Small intestine (tissue), 7 donors: Measurements from ENCODE around the gene FLCN. TPM values are rescaled to one million over a fixed set of nuclear protein-coding genes. Genes with fewer than 3 reads are reported as not detected.

Experiments
- DNase-seq, 2 donors: peaks; one replicate each; pipeline versions ENCODE4 v3.0.0 to v3.0.0-alpha.2; 2013
- FAIRE-seq: peaks from 2 replicates; lab custom pipeline; 2012; peaks lifted over from hg19 to GRCh38; lab: Jason Lieb, UNC
- H3K27ac ChIP-seq, 3 donors: one replicate each; pipeline ENCODE4 v1.5.1; 2013; ENCODE audit warnings: low read length in 2 of 3, mild to moderate bottlenecking in 2 of 3, control low read depth in 1 of 3, inconsistent platforms in 1 of 3, low read depth in 1 of 3, moderate library complexity in 1 of 3
- H3K27me3 ChIP-seq, 3 donors: one replicate each; pipeline ENCODE4 v1.6.1; 2013; ENCODE audit warnings: low read length in 3 of 3, inconsistent platforms in 1 of 3; ENCODE audit not compliant: control insufficient read depth in 3 of 3, insufficient read depth in 3 of 3
- H3K36me3 ChIP-seq, 3 donors: one replicate each; pipeline ENCODE4 v1.6.1; 2013; ENCODE audit warnings: low read length in 3 of 3, inconsistent platforms in 1 of 3, low read depth in 1 of 3, mild to moderate bottlenecking in 1 of 3, moderate library complexity in 1 of 3; ENCODE audit not compliant: control insufficient read depth in 3 of 3, insufficient read depth in 2 of 3
- H3K4me1 ChIP-seq, 3 donors: one replicate each; pipeline ENCODE4 v1.6.1; 2013; ENCODE audit warnings: low read length in 2 of 3, inconsistent platforms in 1 of 3, low read depth in 1 of 3, mild to moderate bottlenecking in 1 of 3, moderate library complexity in 1 of 3; ENCODE audit not compliant: control insufficient read depth in 3 of 3, insufficient read depth in 2 of 3
- H3K4me3 ChIP-seq, 3 donors: one replicate each; pipeline ENCODE4 v1.5.1; 2013; ENCODE audit warnings: low read length in 3 of 3, control low read depth in 1 of 3, inconsistent platforms in 1 of 3, low read depth in 1 of 3, mild to moderate bottlenecking in 1 of 3, moderate library complexity in 1 of 3
- H3K9me3 ChIP-seq, 2 donors: one replicate each; pipeline ENCODE4 v1.6.1; 2013; ENCODE audit warnings: low read depth in 1 of 2, low read length in 1 of 2; ENCODE audit not compliant: control insufficient read depth in 2 of 2, insufficient read depth in 1 of 2
- WGBS, 3 donors: extraction: QIAGEN DNeasy Blood & Tissue Kit; methylation state at CpG; one replicate each; pipeline ENCODE4 v1.1.7; 2013; 5-methylcytosine and 5-hydroxymethylcytosine counted together
- polyA plus RNA-seq, 4 donors: library from polyadenylated mRNA; stranded (reverse) in 3 of 4; unstranded in 1 of 4; fragments of 200-250 nt in 3 of 4; fragments of 120-200 nt in 1 of 4; gene quantifications; one replicate each; pipeline versions ENCODE4 v1.2.1 to v1.2.3, GENCODE V29; 2013
- donor health status: healthy with polysubstance abuse.
- donor health status: control.
- donor health status: control.
- donor health status: Bipolar disorder and iron deficiency.
- donor health status: healthy.

The FLCN gene
- polyA plus RNA-seq, 4 donors = 17.5 to 119 (median 37.9) TPM

DNA sequence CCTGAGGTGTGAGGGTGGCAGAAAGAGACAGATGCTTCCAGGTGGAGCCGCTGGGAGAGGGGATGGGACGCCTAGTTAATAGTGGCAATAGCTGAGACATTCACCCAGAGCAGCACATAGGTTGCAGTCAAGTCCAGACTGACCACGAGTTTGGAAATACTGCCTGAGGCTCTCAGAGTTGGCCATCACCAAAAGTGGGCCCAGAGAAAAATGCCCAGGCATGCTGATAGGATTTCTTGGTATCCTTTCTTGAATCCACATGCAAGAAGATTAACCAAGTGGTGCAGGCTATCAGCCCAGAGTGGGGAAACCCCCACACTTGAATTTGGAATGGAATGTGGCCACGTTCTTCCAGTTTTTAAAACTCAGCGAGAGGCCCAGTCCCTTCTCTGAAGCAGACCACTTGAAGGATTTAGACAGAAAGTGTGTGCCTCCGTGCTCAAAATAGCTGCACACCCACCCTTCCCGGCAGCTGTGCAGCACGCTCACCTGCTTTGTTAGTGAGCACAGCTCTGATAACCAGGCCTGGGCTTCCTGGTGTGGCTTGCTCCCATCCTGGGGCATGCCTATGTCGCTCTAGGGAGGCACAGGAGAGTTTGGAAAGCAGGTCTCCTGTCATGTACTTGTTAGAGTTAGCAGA lies 66.5 kb downstream of the FLCN start:
- H3K27me3 ChIP-seq = no peaks in the 10 kb centered on the region
- peaks cover 12 to 97% (median 49%) of the 10 kb centered on the region in 3 donors for H3K36me3 ChIP-seq
- WGBS, 3 donors = 73 to 88% (median 86%) methylated on average over 9 of the region's 9 CpGs
- no peaks in the 10 kb centered on the region for H3K4me1 ChIP-seq
- H3K4me3 ChIP-seq = no peak overlapping the region
- DNase-seq = no peak
- FAIRE-seq = no peak
- no peak overlapping the region for H3K27ac ChIP-seq
- H3K9me3 ChIP-seq = no peaks in the 10 kb centered on the region

DNA sequence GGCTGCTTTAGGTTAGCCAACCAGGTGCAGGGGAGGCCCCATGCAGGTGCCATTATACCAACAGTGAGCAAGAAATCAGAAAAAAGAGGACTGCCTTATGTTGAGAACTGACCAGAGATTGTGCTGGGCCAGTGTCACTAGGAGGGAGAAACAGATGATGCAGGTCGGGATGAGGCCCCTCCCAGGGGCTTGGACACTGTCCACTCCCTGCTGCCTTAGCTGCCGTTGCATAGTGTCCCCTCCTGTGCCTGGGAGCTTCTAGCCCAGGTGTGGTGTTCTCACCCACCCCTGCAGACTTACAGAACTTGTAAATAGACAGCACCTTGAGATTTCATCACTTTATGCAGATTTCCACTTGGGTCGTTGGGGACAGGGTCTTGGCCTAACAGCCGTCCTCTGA lies 67.6 kb downstream of the FLCN start:
- 87 to 97% (median 90%) methylated on average over 4 of the region's 4 CpGs for WGBS, 3 donors
- FAIRE-seq = no peak
- Histone ChIP-seq H3K4me1 (no peaks in the 10 kb centered on the region), H3K36me3 (peaks cover 6 to 97% (median 51%) of the 10 kb centered on the region in 3 donors), H3K27ac (no peak overlapping the region), H3K27me3 (no peaks in the 10 kb centered on the region), H3K9me3 (no peaks in the 10 kb centered on the region), H3K4me3 (no peak overlapping the region)
- DNase-seq = no peak

DNA sequence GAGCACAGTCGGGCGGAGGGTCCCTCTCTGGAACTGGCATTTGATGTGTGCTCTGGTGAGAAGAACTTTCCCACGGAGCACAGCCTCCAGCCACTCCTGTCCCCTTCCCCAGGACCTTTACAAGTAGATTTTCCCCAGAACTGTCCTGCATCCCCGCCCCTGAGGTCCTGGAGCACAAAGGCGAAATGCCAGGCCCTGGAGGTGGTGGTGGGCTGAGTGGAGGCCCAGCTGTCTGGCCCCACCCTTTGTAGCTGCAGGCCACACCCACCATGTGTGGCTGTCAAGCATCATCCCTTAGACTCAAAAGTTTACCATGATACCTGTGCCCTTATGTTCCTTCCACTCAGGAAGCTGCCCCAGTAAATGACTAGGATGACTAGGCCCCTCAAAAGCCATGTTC lies 68.6 kb downstream of the FLCN start:
- FAIRE-seq (no peak), DNase-seq (no peak)
- 92 to 100% (median 95%) methylated on average over 5 of the region's 5 CpGs for WGBS, 3 donors
- Histone ChIP-seq H3K36me3 (peaks cover 2 to 96% (median 50%) of the 10 kb centered on the region in 3 donors), H3K9me3 (no peaks in the 10 kb centered on the region), H3K27ac (no peak overlapping the region), H3K4me3 (no peak overlapping the region), H3K4me1 (no peaks in the 10 kb centered on the region), H3K27me3 (no peaks in the 10 kb centered on the region)

DNA sequence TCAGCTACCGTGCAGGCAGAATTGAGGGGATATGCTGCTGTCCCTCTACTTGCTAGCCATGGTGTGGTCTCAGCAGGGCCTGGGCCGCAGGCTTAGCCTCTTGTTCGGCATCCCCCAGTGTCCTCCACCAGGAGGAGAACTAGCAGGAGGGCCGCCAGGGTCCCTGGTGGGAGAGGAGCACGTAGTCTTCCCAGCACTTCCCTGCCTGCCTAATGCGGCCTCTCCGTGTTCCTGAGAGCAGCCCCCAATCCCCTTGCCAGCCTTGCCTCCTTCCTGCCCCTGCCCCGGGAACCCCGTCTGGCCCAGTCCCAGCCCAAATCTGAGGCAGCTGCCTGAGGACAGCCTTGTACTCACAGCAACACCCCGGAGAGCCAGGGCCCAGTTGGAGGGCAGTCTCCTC lies 69.0 kb downstream of the FLCN start:
- no peaks in the 10 kb centered on the region for H3K9me3 ChIP-seq
- peaks cover 4 to 94% (median 48%) of the 10 kb centered on the region in 3 donors for H3K36me3 ChIP-seq
- 93 to 97% (median 95%) methylated on average over 9 to 10 of the region's 10 CpGs for WGBS, 3 donors
- DNase-seq (no peak), FAIRE-seq (no peak)
- H3K27ac ChIP-seq = no peak overlapping the region
- no peaks in the 10 kb centered on the region for H3K27me3 ChIP-seq
- no peaks in the 10 kb centered on the region for H3K4me1 ChIP-seq
- H3K4me3 ChIP-seq = no peak overlapping the region

DNA sequence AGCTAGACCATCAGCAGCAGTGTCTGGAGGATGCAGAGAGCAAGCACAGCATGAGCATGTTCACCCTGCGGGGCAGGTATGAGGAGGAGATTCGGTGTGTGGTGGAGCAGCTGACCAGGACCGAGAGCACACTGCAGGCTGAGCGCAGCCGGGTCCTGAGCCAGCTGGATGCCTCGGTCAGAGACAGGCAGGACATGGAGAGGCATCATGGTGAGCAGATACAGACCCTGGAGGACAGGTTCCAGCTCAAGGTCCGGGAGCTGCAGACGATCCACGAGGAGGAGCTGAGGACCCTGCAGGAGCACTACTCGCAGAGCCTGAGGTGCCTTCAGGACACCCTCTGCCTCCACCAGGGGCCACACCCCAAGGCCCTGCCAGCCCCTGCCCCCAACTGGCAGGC lies 69.6 kb downstream of the FLCN start:
- no peaks in the 10 kb centered on the region for H3K4me1 ChIP-seq
- FAIRE-seq (no peak), DNase-seq (no peak)
- peaks cover 8 to 92% (median 46%) of the 10 kb centered on the region in 3 donors for H3K36me3 ChIP-seq
- H3K9me3 ChIP-seq = no peaks in the 10 kb centered on the region
- WGBS, 3 donors = 92 to 95% (median 94%) methylated on average over 10 of the region's 10 CpGs
- H3K27me3 ChIP-seq = no peaks in the 10 kb centered on the region
- no peak overlapping the region for H3K4me3 ChIP-seq
- H3K27ac ChIP-seq = no peak overlapping the region

DNA sequence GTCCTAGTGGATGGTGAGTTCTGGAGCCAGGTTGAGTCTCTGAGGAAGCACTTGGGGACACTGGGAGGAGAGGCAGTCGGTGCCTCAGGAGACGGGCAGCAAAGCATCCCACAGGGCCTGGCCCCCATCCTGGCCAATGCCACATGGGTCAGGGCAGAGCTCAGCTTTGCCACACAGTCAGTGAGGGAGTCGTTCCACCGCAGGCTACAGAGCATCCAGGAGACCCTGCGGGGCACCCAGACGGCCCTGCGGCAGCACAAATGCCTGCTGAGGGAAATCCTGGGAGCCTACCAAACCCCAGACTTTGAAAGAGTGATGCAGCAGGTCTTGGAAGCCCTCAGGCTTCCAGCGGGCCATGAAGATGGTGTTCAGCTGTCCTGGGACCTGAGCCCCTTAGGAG lies 70.5 kb downstream of the FLCN start:
- no peak overlapping the region for H3K4me3 ChIP-seq
- no peak overlapping the region for H3K27ac ChIP-seq
- DNase-seq = no peak
- peaks cover 10 to 92% (median 51%) of the 10 kb centered on the region in 3 donors for H3K36me3 ChIP-seq
- H3K27me3 ChIP-seq = no peaks in the 10 kb centered on the region
- no peaks in the 10 kb centered on the region for H3K4me1 ChIP-seq
- 97 to 99% (median 98%) methylated on average over 8 of the region's 8 CpGs for WGBS, 3 donors
- no peaks in the 10 kb centered on the region for H3K9me3 ChIP-seq
- no peak for FAIRE-seq

DNA sequence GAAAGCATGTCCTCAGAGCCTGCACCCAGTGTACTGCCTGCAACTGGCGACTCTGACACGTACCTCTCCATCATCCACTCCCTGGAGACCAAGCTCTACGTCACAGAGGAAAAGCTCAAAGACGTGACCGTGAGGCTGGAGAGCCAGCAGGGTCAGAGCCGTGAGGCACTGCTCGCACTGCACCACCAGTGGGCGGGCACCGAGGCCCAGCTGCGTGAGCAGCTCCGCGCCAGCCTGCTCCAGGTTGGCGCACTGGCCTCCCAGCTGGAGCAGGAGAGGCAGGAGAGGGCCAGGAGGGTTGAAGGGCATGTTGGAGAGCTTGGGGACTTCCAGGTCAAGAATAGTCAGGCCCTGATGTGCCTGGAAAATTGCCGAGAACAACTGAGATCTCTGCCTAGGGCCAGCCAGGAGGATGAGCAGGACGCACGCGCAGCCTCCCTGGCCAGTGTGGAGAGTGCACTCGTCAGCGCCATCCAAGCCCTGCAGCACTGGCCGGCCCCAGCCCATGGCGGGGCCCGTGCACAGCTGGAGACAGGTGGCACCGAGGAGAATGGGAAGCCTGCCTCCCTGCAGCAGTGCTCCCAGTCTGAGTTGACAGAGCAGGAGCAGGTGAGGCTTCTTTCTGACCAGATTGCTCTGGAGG lies 71.2 kb downstream of the FLCN start:
- H3K36me3 ChIP-seq = peaks cover 10 to 92% (median 49%) of the 10 kb centered on the region in 3 donors
- no peak for DNase-seq
- no peak for FAIRE-seq
- no peaks in the 10 kb centered on the region for H3K4me1 ChIP-seq
- H3K4me3 ChIP-seq = no peak overlapping the region
- 92 to 98% (median 93%) methylated on average over 23 of the region's 23 CpGs for whole genome bisulfite sequencing, 3 donors
- no peaks in the 10 kb centered on the region for H3K27me3 ChIP-seq
- H3K27ac ChIP-seq = no peak overlapping the region
- H3K9me3 ChIP-seq = no peaks in the 10 kb centered on the region

DNA sequence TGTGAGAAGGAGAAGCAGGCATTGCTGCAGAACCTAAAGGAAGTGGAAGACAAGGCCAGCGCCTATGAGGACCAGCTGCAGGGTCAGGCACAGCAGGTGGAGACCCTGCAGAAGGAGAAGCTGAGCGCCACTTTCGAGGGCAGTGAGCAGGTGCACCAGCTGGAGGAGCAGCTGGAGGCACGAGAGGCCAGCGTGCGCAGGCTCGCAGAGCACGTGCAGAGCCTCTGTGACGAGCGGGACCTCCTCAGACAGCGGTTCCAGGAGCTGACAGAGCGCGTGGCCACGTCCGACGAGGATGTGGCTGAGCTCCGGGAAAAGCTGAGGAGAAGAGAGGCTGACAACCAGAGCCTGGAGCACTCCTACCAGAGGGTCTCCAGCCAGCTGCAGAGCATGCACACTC lies 72.3 kb downstream of the FLCN start:
- peaks cover 13 to 94% (median 53%) of the 10 kb centered on the region in 3 donors for H3K36me3 ChIP-seq
- no peak overlapping the region for H3K27ac ChIP-seq
- no peak overlapping the region for H3K4me3 ChIP-seq
- no peak for DNase-seq
- H3K27me3 ChIP-seq = no peaks in the 10 kb centered on the region
- no peaks in the 10 kb centered on the region for H3K4me1 ChIP-seq
- H3K9me3 ChIP-seq = no peaks in the 10 kb centered on the region
- no peak for FAIRE-seq
- WGBS, 3 donors = 94 to 97% (median 96%) methylated on average over 17 of the region's 17 CpGs
